Muscle layer of colon (tissue), 2 donors: ENCODE data around the gene IGLL5.

Experiments used
- H3K27ac ChIP-seq: one replicate; pipeline ENCODE4 v1.7.0; 2013; ENCODE audit warnings: low read depth, mild to moderate bottlenecking, low read length, moderate library complexity
- H3K27me3 ChIP-seq, 2 donors: one replicate each; pipeline ENCODE4 v1.7.0; 2013; ENCODE audit warnings: low read length in 2 of 2, mild to moderate bottlenecking in 2 of 2; ENCODE audit not compliant: insufficient read depth in 2 of 2, control insufficient read depth in 1 of 2
- H3K36me3 ChIP-seq: one replicate; pipeline ENCODE4 v1.7.0; 2013; ENCODE audit warnings: mild to moderate bottlenecking, low read length; ENCODE audit not compliant: insufficient read depth
- H3K4me1 ChIP-seq: one replicate; pipeline ENCODE4 v1.7.0; 2013; ENCODE audit warnings: mild to moderate bottlenecking, low read length; ENCODE audit not compliant: insufficient read depth
- H3K4me3 ChIP-seq, 2 donors: one replicate each; pipeline ENCODE4 v1.7.0; 2013; ENCODE audit warnings: low read length in 2 of 2, low read depth in 1 of 2, mild to moderate bottlenecking in 1 of 2, moderate library complexity in 1 of 2
- H3K9ac ChIP-seq: one replicate; pipeline ENCODE4 v1.7.0; 2013; ENCODE audit warnings: low read length
- H3K9me3 ChIP-seq: one replicate; pipeline ENCODE4 v1.7.0; 2013; ENCODE audit warnings: mild to moderate bottlenecking, low read length
- donor health status: abdominal sarcoma.
- donor health status: Adenocarcinoma of cecum.

The IGLL5 gene

GRCh38 chr22:22908495-22908861 lies 20.9 kb downstream of the IGLL5 start:
- Histone ChIP-seq H3K4me3 (no peak overlapping the region), H3K9me3 (no peaks in the 10 kb centered on the region), H3K9ac (no peak overlapping the region), H3K36me3 (no peaks in the 10 kb centered on the region), H3K27me3 (no peaks in the 10 kb centered on the region), H3K4me1 (no peaks in the 10 kb centered on the region), H3K27ac (no peak overlapping the region)

GRCh38 chr22:22908941-22909604 lies 21.5 kb downstream of the IGLL5 start:
- Histone ChIP-seq H3K9me3 (no peaks in the 10 kb centered on the region), H3K27ac (no peak overlapping the region), H3K36me3 (no peaks in the 10 kb centered on the region), H3K9ac (no peak overlapping the region), H3K4me1 (no peaks in the 10 kb centered on the region), H3K27me3 (no peaks in the 10 kb centered on the region), H3K4me3 (no peak overlapping the region)

GRCh38 chr22:22909605-22910271 lies 22.1 kb downstream of the IGLL5 start:
- H3K9ac ChIP-seq, result no peak overlapping the region
- no peak overlapping the region for H3K27ac ChIP-seq
- no peaks in the 10 kb centered on the region for H3K36me3 ChIP-seq
- H3K4me3 ChIP-seq, result no peak overlapping the region
- H3K9me3 ChIP-seq, result no peaks in the 10 kb centered on the region
- no peaks in the 10 kb centered on the region for H3K27me3 ChIP-seq
- no peaks in the 10 kb centered on the region for H3K4me1 ChIP-seq

- no peaks in the 10 kb centered on the region for H3K36me3 ChIP-seq
- no peak overlapping the region for H3K27ac ChIP-seq
- no peaks in the 10 kb centered on the region for H3K27me3 ChIP-seq
Observed at GRCh38 chr22:22910272-22911240, 22.9 kb downstream of the IGLL5 start.

GRCh38 chr22:22911327-22912134 lies 23.9 kb downstream of the IGLL5 start:
- H3K36me3 ChIP-seq, result no peaks in the 10 kb centered on the region
- H3K4me1 ChIP-seq, result no peaks in the 10 kb centered on the region
- no peak overlapping the region for H3K9ac ChIP-seq
- no peaks in the 10 kb centered on the region for H3K27me3 ChIP-seq
- H3K4me3 ChIP-seq, result no peak overlapping the region
- no peaks in the 10 kb centered on the region for H3K9me3 ChIP-seq
- H3K27ac ChIP-seq, result no peak overlapping the region

More at GRCh38 chr22:22910272-22911240, 22.9 kb downstream of the IGLL5 start:
- H3K4me1 ChIP-seq, result no peaks in the 10 kb centered on the region
- H3K9me3 ChIP-seq, result no peaks in the 10 kb centered on the region
- H3K4me3 ChIP-seq, result no peak overlapping the region
- H3K9ac ChIP-seq, result no peak overlapping the region

GRCh38 chr22:22912135-22912987 lies 24.7 kb downstream of the IGLL5 start:
- H3K27me3 ChIP-seq, result no peaks in the 10 kb centered on the region

GRCh38 chr22:22912988-22913253 lies 25.3 kb downstream of the IGLL5 start:
- Histone ChIP-seq H3K4me1 (no peaks in the 10 kb centered on the region), H3K4me3 (no peak overlapping the region), H3K27me3 (no peaks in the 10 kb centered on the region), H3K36me3 (no peaks in the 10 kb centered on the region), H3K9me3 (no peaks in the 10 kb centered on the region), H3K27ac (no peak overlapping the region), H3K9ac (no peak overlapping the region)

More at GRCh38 chr22:22912135-22912987, 24.7 kb downstream of the IGLL5 start:
- Histone ChIP-seq H3K4me1 (no peaks in the 10 kb centered on the region), H3K4me3 (no peak overlapping the region), H3K9me3 (no peaks in the 10 kb centered on the region), H3K27ac (no peak overlapping the region), H3K36me3 (no peaks in the 10 kb centered on the region), H3K9ac (no peak overlapping the region)

- Histone ChIP-seq H3K4me1 (no peaks in the 10 kb centered on the region), H3K9ac (no peak overlapping the region), H3K36me3 (no peaks in the 10 kb centered on the region), H3K27ac (no peak overlapping the region), H3K9me3 (no peaks in the 10 kb centered on the region), H3K4me3 (no peak overlapping the region), H3K27me3 (no peaks in the 10 kb centered on the region)
Observed at GRCh38 chr22:22913989-22914388, 26.4 kb downstream of the IGLL5 start.

GRCh38 chr22:22914726-22915669 lies 27.4 kb downstream of the IGLL5 start:
- no peak overlapping the region for H3K27ac ChIP-seq
- no peaks in the 10 kb centered on the region for H3K36me3 ChIP-seq
- H3K27me3 ChIP-seq, result no peaks in the 10 kb centered on the region
- no peak overlapping the region for H3K9ac ChIP-seq
- H3K4me1 ChIP-seq, result no peaks in the 10 kb centered on the region
- H3K9me3 ChIP-seq, result no peaks in the 10 kb centered on the region
- no peak overlapping the region for H3K4me3 ChIP-seq

GRCh38 chr22:22915670-22916035 lies 28.0 kb downstream of the IGLL5 start:
- Histone ChIP-seq H3K27me3 (no peaks in the 10 kb centered on the region), H3K4me3 (no peak overlapping the region), H3K36me3 (no peaks in the 10 kb centered on the region)

More at GRCh38 chr22:22915670-22916035, 28.0 kb downstream of the IGLL5 start:
- Histone ChIP-seq H3K9ac (no peak overlapping the region), H3K9me3 (no peaks in the 10 kb centered on the region), H3K4me1 (no peaks in the 10 kb centered on the region), H3K27ac (no peak overlapping the region)
